Lower leg skin (tissue), 3 donors: ENCODE measurements around the gene RAPGEF4.

Experiments
- CTCF ChIP-seq, 3 donors: fragments of 450-650 bp; IDR thresholded peaks; one replicate each; pipeline ENCODE4 v1.5.1; 2016; ENCODE audit warnings: antibody characterized with exemption in 3 of 3, mild to moderate bottlenecking in 3 of 3, moderate library complexity in 2 of 3
- POLR2A ChIP-seq, 2 donors: fragments of 450-650 bp; IDR thresholded peaks; one replicate each; pipeline ENCODE4 v1.6.1; 2016 to 2017; ENCODE audit warnings: antibody characterized with exemption in 2 of 2, mild to moderate bottlenecking in 1 of 2, moderate library complexity in 1 of 2

GRCh38 chr2:172769879-172770278 lies 34.2 kb downstream of the RAPGEF4 start:
- TF ChIP-seq CTCF (IDR thresholded peaks at IDR 0.05) = no peak
- no peak for TF ChIP-seq POLR2A (IDR thresholded peaks at IDR 0.05)
